ENCODE results near the gene POU2F3.

POU2F3 gene

GRCh38 chr11:120222916-120223315 lies 17.0 kb upstream of the POU2F3 start:
- Histone ChIP-seq H3K9me3 (replicated peaks; ENCODE audit: insufficient read depth, low read length) (no peaks in the 10 kb centered on the region), H3F3A (ENCODE audit: insufficient read depth, low read length) (no peaks in the 10 kb centered on the region), H3K36me3 (replicated peaks; ENCODE audit: insufficient read depth, low read length) (no peaks in the 10 kb centered on the region), H3K4me2 (ENCODE audit: low read depth, low read length) (no peak overlapping the region), H3K27me3 (replicated peaks; ENCODE audit: insufficient read depth, low read length) (no peaks in the 10 kb centered on the region), H3K4me1 (ENCODE audit: low read length) (peaks cover 10% of the 10 kb centered on the region), H3K79me2 (ENCODE audit: low read length) (no peaks in the 10 kb centered on the region), H4K20me1 (ENCODE audit: insufficient read depth, low read length) (no peaks in the 10 kb centered on the region), H3K27ac (ENCODE audit: low read length) (no peak overlapping the region), H3K4me3 (ENCODE audit: low read length) (no peak overlapping the region), H2AFZ (ENCODE audit: low read length) (no peak overlapping the region), H3K9me2 (replicated peaks; ENCODE audit: insufficient read depth, low read length) (no peaks in the 10 kb centered on the region), H3K9ac (ENCODE audit: low read length) (no peak overlapping the region)
- no peak for TF ChIP-seq CTCF (IDR thresholded peaks at IDR 0.05; ENCODE audit: low read length)
- TF ChIP-seq EZH2phosphoT487 (IDR thresholded peaks at IDR 0.05; ENCODE audit: low read length): no peak
- TF ChIP-seq EZH2 (optimal IDR thresholded peaks at IDR 0.05; ENCODE audit: low read depth, low read length): no peak
- DNase-seq: no peak

GRCh38 chr11:120223793-120224192 lies 16.1 kb upstream of the POU2F3 start:
- Histone ChIP-seq H4K20me1 (ENCODE audit: insufficient read depth, low read length) (no peaks in the 10 kb centered on the region), H3K9me3 (replicated peaks; ENCODE audit: insufficient read depth, low read length) (no peaks in the 10 kb centered on the region), H3K4me2 (ENCODE audit: low read depth, low read length) (no peak overlapping the region), H3K4me3 (ENCODE audit: low read length) (no peak overlapping the region), H3K27ac (ENCODE audit: low read length) (no peak overlapping the region), H3K9me2 (replicated peaks; ENCODE audit: insufficient read depth, low read length) (no peaks in the 10 kb centered on the region), H2AFZ (ENCODE audit: low read length) (no peak overlapping the region), H3K27me3 (replicated peaks; ENCODE audit: insufficient read depth, low read length) (no peaks in the 10 kb centered on the region), H3K4me1 (ENCODE audit: low read length) (peaks cover 10% of the 10 kb centered on the region), H3F3A (ENCODE audit: insufficient read depth, low read length) (no peaks in the 10 kb centered on the region), H3K79me2 (ENCODE audit: low read length) (no peaks in the 10 kb centered on the region), H3K9ac (ENCODE audit: low read length) (no peak overlapping the region), H3K36me3 (replicated peaks; ENCODE audit: insufficient read depth, low read length) (no peaks in the 10 kb centered on the region)
- TF ChIP-seq EZH2 (optimal IDR thresholded peaks at IDR 0.05; ENCODE audit: low read depth, low read length): no peak
- TF ChIP-seq CTCF (IDR thresholded peaks at IDR 0.05; ENCODE audit: low read length): no peak
- TF ChIP-seq EZH2phosphoT487 (IDR thresholded peaks at IDR 0.05; ENCODE audit: low read length): no peak
- DNase-seq: no peak

GRCh38 chr11:120224361-120224760 lies 15.6 kb upstream of the POU2F3 start:
- Histone ChIP-seq H3K9ac (ENCODE audit: low read length) (no peak overlapping the region), H3K4me2 (ENCODE audit: low read depth, low read length) (no peak overlapping the region), H4K20me1 (ENCODE audit: insufficient read depth, low read length) (no peaks in the 10 kb centered on the region), H3K9me3 (replicated peaks; ENCODE audit: insufficient read depth, low read length) (no peaks in the 10 kb centered on the region), H3K4me3 (ENCODE audit: low read length) (no peak overlapping the region), H3K27ac (ENCODE audit: low read length) (no peak overlapping the region), H2AFZ (ENCODE audit: low read length) (no peak overlapping the region), H3K4me1 (ENCODE audit: low read length) (peaks cover 10% of the 10 kb centered on the region), H3K27me3 (replicated peaks; ENCODE audit: insufficient read depth, low read length) (no peaks in the 10 kb centered on the region), H3F3A (ENCODE audit: insufficient read depth, low read length) (no peaks in the 10 kb centered on the region), H3K9me2 (replicated peaks; ENCODE audit: insufficient read depth, low read length) (no peaks in the 10 kb centered on the region), H3K36me3 (replicated peaks; ENCODE audit: insufficient read depth, low read length) (no peaks in the 10 kb centered on the region), H3K79me2 (ENCODE audit: low read length) (no peaks in the 10 kb centered on the region)
- TF ChIP-seq EZH2 (optimal IDR thresholded peaks at IDR 0.05; ENCODE audit: low read depth, low read length) (no peak), CTCF (IDR thresholded peaks at IDR 0.05; ENCODE audit: low read length) (no peak), EZH2phosphoT487 (IDR thresholded peaks at IDR 0.05; ENCODE audit: low read length) (no peak)
- DNase-seq: no peak
